NCI-H526 (cell line): Measurements from ENCODE around the gene ALDH9A1.
"Not testable (repeated sequence)": the region's sequence is repeated elsewhere in the genome, so short reads cannot be mapped to it uniquely, and the experiment has no call there.

Experiments used
- DNase-seq, 2 experiments: peaks; one replicate each; lab custom pipeline; 2025; lab: John Stamatoyannopoulos, UW

Gene ALDH9A1

DNA sequence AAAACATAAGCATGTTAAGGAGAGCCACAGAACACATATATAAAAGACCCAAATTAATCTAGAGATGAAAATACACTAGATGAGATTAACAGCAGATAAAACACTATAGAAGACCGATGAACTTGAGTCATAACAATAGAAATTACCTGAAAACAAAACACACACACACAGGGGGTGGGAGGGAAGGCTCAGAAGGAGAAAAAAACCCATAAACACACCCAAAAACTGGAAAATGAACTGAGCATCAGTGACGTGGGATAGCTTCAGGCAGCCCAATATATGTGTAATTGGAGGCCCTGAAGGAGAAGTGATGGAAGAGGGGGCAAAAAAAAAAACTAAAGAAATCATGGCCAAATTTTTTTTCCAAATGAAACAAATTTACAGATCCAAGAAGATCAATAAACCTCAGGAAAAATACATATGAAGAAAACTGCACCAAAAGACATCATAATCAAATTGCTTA, 11.4 kb downstream of the ALDH9A1 start:
- DNase-seq: no peak

DNA sequence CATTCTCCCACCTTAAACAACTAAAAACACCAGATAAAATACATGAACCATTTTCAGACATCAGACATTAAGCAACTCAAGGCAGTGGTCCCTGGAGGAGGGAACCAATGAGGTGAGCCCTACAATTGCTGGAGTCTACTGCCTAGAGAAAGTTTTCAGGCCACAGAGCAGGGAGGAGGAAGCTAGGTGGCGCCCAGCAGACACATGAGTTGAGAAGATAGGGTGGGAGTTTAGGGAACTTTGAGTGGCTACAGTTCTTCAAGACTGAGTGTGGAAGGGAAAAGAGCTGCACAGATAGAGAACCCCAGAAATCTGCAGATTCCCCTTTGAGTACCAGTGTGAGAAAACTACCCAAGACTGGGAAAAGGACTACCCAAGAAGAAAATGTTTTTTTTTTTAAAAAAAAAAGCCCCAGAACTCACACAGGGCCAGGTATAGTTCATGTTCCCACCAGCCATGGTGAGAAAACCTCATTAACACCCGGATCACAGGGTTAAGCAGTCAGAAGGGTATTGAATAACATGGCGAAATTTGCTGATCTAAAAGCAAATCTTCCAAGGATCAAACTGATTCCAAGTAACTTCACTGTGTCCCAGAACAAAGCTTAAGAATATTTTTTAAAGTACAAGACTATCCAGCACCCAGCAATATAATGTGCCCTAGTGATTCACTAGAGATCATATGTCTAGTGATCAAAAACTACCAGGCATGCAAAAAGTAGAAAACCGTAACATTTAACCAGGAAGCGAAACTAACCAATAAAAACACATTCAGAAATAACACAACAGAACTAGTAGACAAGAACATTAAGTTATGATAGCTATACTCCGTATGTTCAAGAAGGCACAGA, 12.0 kb downstream of the ALDH9A1 start:
- DNase-seq: no peak

GRCh38 chr1:165683848-165684485, 14.4 kb downstream of the ALDH9A1 start:
- no peak for DNase-seq

DNA sequence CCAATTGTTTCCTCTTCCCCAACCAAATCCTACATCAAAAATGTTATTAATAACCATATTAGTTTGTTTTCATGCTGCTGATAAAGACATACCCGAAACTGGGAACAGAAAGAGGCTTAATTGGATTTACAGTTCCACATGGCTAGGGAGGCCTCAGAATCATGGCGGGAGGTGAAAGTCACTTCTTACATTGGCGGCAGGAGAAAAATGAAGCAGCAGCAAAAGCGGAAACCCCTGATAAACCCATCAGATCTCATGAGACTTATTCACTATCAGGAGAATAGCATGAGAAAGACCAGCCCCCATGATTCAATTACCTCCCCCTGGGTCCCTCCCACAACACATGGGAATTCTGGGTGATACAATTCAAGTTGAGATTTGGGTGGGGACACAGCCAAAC, 17.6 kb downstream of the ALDH9A1 start:
- DNase-seq: not testable (repeated sequence)

DNA sequence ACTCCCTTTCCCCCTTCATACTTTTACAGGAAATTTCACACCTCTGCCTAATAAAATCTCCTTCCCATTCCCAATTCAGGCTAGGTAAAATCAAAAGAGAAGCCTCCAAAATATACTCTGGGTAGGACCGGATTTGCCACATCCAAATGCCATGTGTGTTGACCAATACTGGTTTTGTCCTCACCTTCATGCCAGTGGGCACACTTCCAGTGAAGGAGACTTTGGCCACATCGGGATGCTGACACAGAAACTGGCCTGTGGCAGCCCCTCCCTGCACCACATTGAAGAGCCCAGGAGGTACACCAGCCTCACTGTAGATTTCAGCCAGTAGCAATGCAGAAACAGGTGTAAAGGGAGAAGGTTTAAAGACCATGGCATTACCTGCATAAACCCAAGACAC, 18.1 kb downstream of the ALDH9A1 start:
- no peak for DNase-seq

DNA sequence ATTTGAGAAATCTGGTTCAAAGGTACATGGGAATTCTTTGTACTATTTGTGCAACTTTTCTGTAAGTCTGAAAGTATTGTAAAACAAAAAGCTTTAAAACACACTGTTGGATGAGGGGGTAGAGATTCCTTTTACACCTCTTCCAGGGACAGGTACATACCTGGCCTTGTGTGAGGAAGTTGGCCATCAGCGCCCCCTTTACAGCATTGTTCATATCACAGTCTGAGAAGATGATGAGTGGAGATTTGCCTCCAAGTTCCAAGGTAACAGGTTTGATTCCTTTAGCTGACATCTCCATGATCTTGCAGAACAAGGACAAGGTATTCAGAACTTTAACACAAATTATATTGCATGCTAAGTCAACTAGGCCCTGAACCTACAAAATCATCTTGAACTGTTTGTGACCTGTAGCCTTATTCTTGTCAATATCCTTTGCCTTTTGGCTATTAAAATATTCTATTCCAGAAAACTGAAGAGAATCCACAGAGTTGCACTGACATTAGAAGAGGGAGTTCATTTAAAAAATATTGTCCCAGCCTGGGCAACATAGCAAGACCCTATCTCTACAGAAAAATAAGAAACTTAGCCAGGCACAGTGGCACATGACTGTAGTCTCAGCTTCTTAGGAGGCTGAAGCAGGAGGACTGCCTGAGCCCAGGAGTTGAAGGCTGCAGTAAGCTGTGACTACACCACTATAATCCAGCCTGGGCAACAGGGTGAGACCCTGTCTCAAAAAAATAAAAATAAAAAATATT, 18.9 kb downstream of the ALDH9A1 start:
- peak in 1 of 2 experiments; percentile 21 for DNase-seq

GRCh38 chr1:165678509-165678908, 19.9 kb downstream of the ALDH9A1 start:
- DNase-seq: no peak

- DNase-seq: no peak
Observed at GRCh38 chr1:165675794-165676193, 22.6 kb downstream of the ALDH9A1 start.

GRCh38 chr1:165674599-165674998, 23.8 kb downstream of the ALDH9A1 start:
- DNase-seq: no peak

- no peak for DNase-seq
Observed at GRCh38 chr1:165671526-165671925, 26.8 kb downstream of the ALDH9A1 start.

DNA sequence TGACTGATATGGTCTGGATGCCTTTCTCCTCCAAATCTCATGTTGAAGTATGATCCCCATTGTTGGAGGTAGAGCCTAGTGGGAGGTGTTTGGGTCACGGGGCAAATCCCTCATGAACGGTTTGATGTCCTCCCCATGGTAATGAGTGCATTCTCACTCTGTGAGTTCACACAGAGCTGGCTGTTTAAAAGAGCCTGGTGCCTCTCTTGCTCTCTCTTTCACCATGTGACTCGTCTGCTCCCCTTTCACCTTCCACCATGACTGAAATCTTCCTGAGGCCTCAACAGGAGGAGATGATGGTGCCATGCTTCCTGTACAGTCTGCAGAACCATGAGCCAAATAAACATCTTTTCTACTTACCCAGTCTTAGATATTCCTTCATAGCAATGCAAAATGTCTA, 30.2 kb downstream of the ALDH9A1 start:
- DNase-seq: no peak

- DNase-seq: no peak
Observed at GRCh38 chr1:165666152-165666825, 32.1 kb downstream of the ALDH9A1 start.

- DNase-seq: no peak
Observed at GRCh38 chr1:165662186-165662585, 36.2 kb downstream of the ALDH9A1 start.

- no peak for DNase-seq
Observed at GRCh38 chr1:165661703-165662102, 36.7 kb downstream of the ALDH9A1 start.

GRCh38 chr1:165659581-165659895, 38.8 kb downstream of the ALDH9A1 start:
- DNase-seq: no peak

DNA sequence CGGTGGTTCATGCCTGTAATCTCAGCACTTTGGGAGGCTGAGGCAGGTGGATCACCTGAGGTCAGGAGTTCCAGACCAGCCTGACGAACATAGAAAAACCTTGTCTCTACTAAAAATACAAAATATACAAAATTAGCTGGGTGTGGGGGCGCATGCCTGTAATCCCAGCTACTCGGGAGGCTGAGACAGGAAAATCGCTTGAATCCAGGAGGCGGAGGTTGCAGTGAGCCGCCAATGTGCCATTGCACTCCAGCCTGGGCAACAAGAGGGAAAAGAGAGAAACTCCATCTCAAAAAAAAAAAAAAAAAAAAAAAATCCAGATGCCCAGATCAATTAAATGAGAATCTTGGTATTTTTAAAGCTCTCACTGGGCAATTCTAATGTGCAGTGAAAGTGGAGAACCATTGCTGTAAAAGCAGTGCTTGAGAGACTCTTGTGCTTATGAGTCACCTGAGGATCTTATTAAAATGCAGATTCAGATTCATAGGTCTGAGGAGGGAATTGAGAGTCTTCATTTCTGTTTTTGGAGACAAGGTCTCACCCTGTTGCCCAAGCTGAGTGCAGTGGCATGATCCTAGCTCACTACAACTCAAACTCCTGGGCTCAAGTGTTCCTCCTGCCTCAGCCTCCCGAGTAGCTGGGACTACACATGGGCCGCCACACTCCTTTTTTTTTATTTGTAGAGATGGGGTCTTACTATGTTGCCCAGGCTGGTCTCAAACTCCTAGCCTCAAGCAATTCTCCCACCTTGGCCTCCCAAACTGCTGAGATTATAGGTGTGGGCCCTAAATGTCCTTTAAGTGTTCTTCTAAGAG, 39.4 kb downstream of the ALDH9A1 start:
- DNase-seq: not testable (repeated sequence)

DNA sequence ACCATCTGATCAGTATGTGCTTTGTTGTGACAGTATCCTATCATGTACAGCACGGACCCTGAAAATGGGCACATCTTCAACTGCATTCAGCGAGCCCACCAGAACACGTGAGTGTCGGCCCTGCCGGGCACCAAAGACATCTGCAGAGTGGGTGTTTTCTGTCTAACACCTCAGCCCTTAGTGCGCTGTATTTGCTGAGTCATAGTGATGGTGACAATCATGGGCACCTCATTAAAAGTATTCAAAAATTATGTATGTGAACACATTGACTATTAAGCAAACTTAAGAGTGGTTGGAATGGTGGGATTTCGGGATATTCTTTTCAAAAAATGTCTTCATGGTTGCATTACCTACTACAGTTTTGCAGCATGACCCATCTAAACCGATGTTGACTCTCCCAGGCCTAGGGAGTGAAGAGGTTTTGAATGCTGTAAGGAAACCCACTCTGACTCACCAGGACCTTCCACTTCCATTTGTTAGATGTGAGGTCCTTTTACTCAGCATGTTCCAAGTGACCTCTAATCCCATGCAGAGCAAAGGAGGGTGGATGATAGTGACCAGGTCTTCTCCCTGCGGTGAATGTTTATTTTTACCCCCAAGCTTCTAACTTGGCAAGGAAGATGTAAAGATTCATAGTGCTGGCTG, 47.3 kb downstream of the ALDH9A1 start:
- no peak for DNase-seq

DNA sequence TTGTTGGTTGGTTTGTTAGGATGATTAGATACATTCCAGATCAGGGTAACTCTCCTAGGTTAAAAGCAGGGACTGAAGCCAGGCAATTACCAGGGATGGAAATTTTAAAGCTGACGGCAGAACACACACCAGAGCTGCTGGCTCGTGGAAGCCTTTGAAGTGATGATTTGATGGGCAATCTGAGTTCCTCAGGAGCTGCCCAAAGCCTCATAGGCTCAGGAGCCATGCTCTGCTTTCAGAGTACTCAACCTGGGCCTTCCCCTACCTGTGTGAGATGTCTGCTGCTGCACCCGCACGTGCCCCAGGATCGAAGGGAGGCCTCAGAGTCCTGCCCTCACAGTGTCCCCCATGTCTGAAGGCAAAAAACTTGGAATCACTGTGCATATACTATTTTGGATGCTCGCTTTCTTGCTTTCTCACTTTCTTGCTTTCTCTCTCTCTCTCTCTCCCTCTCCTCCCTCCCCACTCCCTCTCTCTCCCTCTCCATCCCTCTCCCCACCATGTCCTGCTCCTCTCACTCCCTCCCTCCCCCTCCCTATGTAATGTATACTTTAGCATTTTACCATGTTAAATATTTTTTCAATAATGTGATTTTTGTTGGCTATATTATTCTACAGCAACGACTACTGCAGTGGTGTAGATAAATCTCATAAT, 49.3 kb downstream of the ALDH9A1 start:
- DNase-seq: no peak

- DNase-seq: no peak
Observed at GRCh38 chr1:165647970-165648369, 50.4 kb downstream of the ALDH9A1 start.

DNA sequence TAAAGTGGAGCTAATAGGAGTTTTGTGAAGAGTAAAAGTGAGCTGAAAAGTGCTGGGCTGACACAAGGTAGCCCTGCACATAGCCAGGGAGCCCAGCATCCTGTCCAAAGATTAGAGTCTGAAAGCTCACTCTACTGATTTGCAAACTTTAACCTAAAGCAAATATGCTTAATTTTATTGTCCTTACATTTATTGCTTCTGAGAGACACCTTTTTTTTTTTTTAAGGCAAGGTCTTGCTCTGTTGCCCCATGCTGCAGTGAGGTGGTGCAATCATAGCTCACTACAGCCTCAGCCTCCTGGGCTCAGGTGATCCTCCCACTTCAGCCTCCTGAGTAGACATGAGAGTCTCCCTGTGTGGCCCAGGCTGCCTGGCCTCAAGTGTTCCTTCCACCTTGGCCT, 50.8 kb downstream of the ALDH9A1 start:
- no peak for DNase-seq
